Measurements from ENCODE around the gene ELL3. TPM values are rescaled to one million over a fixed set of nuclear protein-coding genes. Genes with fewer than 3 reads are reported as not detected.

The ELL3 gene
- 3.0 and 3.1 TPM in 2 replicates for total RNA-seq

GRCh38 chr15:43776718-43777266 is at the start of gene ELL3:
TSS of gene ELL3 (minus strand) at chr15:43776966. CDS start at chr15:43776901, 65 bp downstream.

GRCh38 chr15:43824302-43825246 is 47.8 kb upstream of the ELL3 start, which contains the start of gene MFAP1:
TSS of gene MFAP1 (minus strand) at chr15:43824690. CDS start at chr15:43824569, 121 bp downstream.

DNA sequence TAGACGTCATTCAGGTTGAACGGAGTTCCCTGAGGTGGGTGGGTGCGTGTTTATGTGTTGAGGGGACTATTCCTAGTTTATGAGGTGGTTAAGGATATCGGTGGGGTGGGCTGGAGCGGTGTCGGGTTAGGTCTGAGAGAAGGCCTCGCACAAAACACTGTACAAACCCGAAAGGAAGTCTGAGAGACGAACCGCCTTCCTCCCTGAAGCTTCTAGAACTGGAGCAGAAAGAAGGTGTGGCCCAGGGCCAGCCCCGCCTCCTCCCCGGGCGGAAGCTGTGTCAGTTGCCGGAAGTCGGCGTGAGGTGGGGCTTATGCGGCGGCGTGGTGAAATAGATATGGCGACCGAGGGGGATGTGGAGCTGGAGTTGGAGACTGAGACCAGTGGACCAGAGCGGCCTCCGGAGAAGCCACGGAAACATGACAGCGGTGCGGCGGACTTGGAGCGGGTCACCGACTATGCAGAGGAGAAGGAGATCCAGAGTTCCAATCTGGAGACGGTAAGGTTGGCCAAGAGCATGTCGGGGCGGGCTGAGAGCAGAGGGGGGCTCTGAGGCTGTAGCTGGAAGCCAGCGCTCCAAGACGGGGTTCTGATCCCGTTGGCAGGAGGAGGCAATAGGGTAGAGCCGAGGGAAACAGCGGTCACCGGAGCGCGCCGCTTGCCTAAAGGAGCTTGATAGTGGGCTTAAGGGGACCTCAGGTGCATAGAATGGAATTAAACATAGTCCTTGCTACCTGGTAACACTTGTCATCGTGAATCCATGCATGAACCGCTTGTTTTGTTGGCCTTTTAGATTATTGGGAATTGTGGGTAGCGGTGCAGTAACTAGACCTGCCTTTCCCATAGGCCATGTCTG is 23.7 kb upstream of the ELL3 start, which contains the start of gene HYPK:
Gene HYPK (plus strand): TSS at position 314 of the 856 bp plus-strand sequence. CDS start 24 bp downstream, at position 338.

GRCh38 chr15:43799945-43800285 is 23.1 kb upstream of the ELL3 start, which contains the start of gene SERINC4:
TSS of gene SERINC4 (minus strand) at chr15:43800220. CDS start at chr15:43799986, 234 bp downstream.

GRCh38 chr15:43791993-43792760 is 15.4 kb upstream of the ELL3 start, which contains the start of gene SERF2:
TSS of gene SERF2 (plus strand) at chr15:43792320. CDS start at chr15:43792377, 57 bp downstream.

DNA sequence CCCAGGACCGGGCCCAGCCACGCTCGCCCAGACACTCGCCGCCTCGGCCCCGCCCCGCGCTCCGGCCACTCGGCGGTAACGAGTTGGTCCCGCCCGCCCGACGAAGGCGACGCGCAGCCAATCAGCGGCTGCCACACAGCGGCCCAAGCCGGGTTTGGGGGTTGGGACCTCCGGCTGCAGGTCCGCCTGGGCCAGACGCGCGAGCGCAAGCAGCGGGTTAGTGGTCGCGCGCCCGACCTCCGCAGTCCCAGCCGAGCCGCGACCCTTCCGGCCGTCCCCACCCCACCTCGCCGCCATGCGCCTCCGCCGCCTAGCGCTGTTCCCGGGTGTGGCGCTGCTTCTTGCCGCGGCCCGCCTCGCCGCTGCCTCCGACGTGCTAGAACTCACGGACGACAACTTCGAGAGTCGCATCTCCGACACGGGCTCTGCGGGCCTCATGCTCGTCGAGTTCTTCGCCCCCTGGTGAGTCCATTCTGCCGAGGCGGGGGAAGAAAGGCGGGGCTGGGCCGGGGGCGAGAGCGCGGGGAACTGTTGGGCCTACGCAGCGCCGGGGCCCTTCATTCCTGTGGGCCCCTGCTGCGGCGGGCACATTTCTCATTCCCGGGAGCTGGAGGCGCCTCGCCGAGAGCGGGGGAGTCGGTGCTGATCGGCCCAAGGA is 30.4 kb downstream of the ELL3 start, which contains the start of gene PDIA3:
Gene PDIA3 (plus strand): TSS at position 194 of the 658 bp plus-strand sequence. CDS start 102 bp downstream, at position 296.

Other genes with a start within 250 kb of the ELL3 start
- 23.7 and 31.9 TPM in 2 replicates for gene PPIP5K1, start 186.8 kb downstream of the ELL3 start, total RNA-seq
- gene CKMT1B, start 182.9 kb downstream of the ELL3 start, total RNA-seq: not detected in 2 replicates
- 0.17 TPM in 1 of 2 replicates, not detected in the other for gene STRC, start 158.2 kb downstream of the ELL3 start, total RNA-seq
- 1.3 and 2.0 TPM in 2 replicates for gene CATSPER2, start 128.1 kb downstream of the ELL3 start, total RNA-seq
- gene CKMT1A, start 83.1 kb downstream of the ELL3 start, total RNA-seq: not detected in 2 replicates
- gene PDIA3, start 30.5 kb downstream of the ELL3 start, total RNA-seq: 1,033 and 1,111 TPM in 2 replicates
- gene SERF2, start 15.4 kb upstream of the ELL3 start, total RNA-seq: 537 and 552 TPM in 2 replicates
- gene SERINC4, start 23.3 kb upstream of the ELL3 start, total RNA-seq: not detected in 2 replicates
- 4.3 and 5.4 TPM in 2 replicates for gene HYPK, start 23.6 kb upstream of the ELL3 start, total RNA-seq
- gene MFAP1, start 47.7 kb upstream of the ELL3 start, total RNA-seq: 18.5 and 23.0 TPM in 2 replicates
- gene WDR76, start 50.0 kb upstream of the ELL3 start, total RNA-seq: 3.8 and 6.5 TPM in 2 replicates

Data from smooth muscle cell of the pulmonary artery (primary cell).